ENCODE measurements around the gene GTPBP1.

The GTPBP1 gene

DNA sequence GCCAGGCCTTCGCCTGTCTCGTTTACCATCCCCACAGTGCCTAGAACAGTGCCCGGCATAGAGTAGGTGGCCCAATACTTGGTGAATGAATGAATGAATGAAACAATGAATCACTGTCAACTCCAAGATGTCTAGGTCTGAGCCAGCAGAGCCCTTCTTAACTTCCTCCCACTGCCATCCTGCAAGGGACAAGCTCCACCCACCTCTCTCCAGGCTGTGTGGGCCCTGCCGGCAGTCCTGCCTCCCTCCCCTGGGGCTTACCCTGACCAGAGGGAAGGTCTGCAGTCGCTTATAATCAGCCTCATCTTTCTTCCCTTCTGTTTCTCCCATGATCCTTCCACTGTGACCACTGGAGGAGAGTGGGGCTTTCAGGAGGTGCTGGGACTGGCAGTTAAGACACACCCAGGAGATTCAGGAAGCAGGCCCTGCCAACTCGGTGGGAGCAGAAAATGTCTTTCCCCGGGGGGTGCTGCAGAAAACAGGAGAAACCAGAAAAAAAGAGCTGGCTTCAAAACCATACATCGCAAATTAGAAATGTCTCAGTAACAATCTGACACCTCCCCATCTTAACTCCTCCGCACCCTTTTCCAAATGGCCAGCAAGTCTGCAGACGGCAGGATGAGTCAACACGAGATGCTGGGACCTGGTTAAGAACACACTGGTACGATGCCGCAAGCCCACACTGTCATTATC, 76.8 kb downstream of the GTPBP1 start:
- H3K4me2 ChIP-seq (ENCODE audit: low read depth, low read length, poor library complexity, severe bottlenecking): no peak overlapping the region
- no peak overlapping the region for H3K9ac ChIP-seq (ENCODE audit: low read length)
- H3K27ac ChIP-seq (ENCODE audit: low read depth, low read length): no peak overlapping the region

More for the DNA sequence above, 76.8 kb downstream of the GTPBP1 start:
- no peaks in the 10 kb centered on the region for H4K20me1 ChIP-seq (ENCODE audit: low read depth, low read length)
- no peaks in the 10 kb centered on the region for H3K9me2 ChIP-seq (replicated peaks; ENCODE audit: insufficient read depth, low read length)
- no peak overlapping the region for H3K4me3 ChIP-seq (ENCODE audit: insufficient read depth, low read length, poor library complexity, severe bottlenecking)
- no peaks in the 10 kb centered on the region for H3K9me3 ChIP-seq (ENCODE audit: insufficient read depth, low read length)
- TF ChIP-seq, protein P1, sequence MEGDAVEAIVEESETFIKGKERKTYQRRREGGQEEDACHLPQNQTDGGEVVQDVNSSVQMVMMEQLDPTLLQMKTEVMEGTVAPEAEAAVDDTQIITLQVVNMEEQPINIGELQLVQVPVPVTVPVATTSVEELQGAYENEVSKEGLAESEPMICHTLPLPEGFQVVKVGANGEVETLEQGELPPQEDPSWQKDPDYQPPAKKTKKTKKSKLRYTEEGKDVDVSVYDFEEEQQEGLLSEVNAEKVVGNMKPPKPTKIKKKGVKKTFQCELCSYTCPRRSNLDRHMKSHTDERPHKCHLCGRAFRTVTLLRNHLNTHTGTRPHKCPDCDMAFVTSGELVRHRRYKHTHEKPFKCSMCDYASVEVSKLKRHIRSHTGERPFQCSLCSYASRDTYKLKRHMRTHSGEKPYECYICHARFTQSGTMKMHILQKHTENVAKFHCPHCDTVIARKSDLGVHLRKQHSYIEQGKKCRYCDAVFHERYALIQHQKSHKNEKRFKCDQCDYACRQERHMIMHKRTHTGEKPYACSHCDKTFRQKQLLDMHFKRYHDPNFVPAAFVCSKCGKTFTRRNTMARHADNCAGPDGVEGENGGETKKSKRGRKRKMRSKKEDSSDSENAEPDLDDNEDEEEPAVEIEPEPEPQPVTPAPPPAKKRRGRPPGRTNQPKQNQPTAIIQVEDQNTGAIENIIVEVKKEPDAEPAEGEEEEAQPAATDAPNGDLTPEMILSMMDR (IDR thresholded peaks at IDR 0.05; ENCODE audit: insufficient read depth, low read length, poor library complexity, severe bottlenecking): no peak
- TF ChIP-seq EZH2phosphoT487 (conservative IDR thresholded peaks at IDR 0.05; ENCODE audit: low read length): no peak
- no peaks in the 10 kb centered on the region for H3K36me3 ChIP-seq (ENCODE audit: low read length)
- H2AFZ ChIP-seq (ENCODE audit: low read depth, low read length, severe bottlenecking): no peak overlapping the region
- no peaks in the 10 kb centered on the region for H3K79me2 ChIP-seq (ENCODE audit: insufficient read depth, low read length)
- no peaks in the 10 kb centered on the region for H3K27me3 ChIP-seq (ENCODE audit: low read length)
- no peaks in the 10 kb centered on the region for H3F3A ChIP-seq (ENCODE audit: insufficient read depth)

All from SU-DHL-6 (cell line).